ENCODE results near the gene BAX.

The BAX gene

DNA sequence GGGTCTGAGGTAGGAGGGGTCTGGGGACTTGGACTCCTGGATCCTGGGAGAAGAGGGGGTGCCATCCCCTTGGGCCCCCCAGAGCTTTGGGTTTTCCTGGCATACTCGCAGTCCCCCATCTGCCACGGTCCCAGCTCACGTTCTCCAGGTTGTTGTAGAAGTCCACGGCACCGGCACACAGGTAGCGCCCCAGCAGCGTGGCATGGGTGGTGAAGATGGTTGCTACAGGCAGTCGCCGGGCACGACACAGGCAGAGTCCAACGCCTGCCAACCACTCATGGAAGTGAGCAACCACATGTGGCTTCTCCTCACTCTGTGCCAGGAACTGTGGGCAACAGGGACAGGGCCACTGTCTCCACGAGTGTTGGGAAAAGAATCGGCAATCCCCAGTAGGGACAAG lies 31.0 kb downstream of the BAX start:
- no peak for DNase-seq (ENCODE audit: low read depth, low spot score)

DNA sequence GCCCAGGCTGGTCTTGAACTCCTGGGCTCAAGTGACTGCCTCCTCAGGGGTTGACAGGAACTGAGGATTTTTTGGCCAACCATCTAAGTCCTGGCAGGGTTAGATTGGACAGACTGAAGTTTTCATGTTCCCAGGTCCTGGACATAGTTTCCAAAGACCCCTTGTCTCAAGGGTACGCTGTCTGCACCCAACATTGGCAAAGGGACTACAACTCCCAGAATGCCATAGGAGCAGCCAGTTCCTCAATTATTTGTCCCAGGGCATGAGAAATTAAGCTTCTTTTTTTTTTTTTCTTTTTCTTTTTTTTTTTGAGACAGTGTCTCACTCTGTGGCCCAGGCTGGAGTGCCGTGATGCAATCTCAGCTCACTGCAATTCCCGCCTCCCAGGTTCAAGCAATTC lies 31.5 kb downstream of the BAX start:
- no peak for DNase-seq (ENCODE audit: low read depth, low spot score)

DNA sequence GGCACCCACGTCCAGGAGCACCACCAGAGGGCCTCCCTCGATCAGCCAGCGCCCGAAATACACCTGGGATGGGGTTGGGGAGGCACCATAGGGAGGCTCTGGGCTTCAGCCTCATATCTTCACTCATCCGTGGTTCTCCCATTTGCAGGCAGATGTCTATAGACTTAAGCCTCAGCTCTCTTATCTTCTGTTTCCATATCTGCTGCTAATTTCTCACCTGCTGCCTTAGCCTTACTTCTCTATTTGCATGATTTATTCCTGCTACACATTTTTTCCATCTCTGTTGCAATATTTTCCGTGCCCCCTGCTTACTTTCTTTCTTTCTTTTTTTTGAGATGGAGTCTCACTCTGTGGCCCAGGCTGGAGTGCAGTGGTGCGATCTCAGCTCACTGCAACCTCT lies 32.6 kb downstream of the BAX start:
- DNase-seq (ENCODE audit: low read depth, low spot score) = no peak

DNA sequence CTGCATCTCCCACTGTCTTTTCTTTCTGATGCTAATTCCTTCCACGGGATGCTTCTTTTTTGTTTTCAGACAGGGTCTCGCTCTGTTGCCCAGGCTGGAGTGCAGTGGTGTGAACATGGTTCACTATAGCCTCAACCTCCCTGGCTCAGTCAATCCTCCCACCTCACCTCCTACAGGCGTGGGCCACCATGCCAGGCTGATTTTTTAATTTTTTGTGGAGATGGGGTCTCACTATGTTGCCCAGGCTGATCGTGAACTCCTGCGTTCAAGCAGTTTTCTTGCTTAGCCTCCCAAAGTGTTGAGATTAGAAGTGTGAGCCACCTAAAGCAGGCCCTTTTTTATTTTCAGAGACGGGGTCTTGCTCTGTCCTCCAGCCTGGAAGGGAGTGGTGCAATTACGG lies 33.6 kb downstream of the BAX start:
- DNase-seq (ENCODE audit: low read depth, low spot score) = no peak

DNA sequence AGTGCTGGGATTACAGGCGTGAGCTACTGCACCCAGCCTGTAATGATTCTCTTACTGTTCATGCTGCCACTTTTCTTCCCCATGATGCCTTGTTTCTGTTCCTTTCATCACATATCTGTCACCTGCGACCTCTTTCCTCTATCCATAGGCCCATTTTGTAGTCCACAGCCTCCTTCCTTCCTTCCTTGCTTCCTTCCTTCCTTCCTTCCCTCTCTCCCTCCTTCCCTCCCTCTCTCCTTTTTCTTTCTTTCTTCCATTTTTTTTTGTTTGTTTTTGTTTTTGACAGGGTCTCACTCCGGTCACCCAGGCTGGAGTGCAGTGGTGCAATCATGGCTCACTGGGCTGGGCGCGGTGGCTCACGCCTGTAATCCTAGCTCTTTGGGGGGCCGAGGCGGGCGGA lies 34.2 kb downstream of the BAX start:
- no peak for DNase-seq (ENCODE audit: low read depth, low spot score)

DNA sequence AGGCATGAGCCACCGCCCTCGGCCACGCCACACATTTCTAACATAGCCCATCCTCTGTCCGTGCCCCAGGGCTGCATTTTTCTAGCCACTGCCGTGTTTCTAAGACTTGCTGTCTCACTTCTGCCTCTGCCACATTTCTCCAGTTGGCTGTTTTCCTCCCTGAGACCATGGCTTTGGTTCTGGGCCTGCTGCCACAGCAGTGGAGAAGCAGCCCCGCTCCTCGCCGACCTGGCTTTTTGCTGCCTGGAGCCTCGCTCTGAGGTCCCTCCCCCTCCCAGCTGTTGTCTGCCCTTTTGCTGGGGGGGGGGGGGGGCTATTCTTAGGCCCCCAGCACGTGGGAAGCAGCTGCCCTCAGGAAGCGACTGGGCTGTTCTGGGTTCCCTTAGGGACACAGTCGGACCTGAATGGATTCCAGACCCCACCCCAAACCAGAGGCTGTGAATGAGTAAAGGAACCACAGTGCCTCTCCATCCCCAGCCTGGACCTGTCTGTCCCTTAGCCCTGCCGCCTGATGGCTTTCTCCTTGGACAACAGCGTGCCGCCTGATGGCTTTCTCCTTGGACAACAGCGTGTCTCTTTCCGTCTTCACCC lies 35.1 kb downstream of the BAX start:
- no peak for DNase-seq (ENCODE audit: low read depth, low spot score)

DNA sequence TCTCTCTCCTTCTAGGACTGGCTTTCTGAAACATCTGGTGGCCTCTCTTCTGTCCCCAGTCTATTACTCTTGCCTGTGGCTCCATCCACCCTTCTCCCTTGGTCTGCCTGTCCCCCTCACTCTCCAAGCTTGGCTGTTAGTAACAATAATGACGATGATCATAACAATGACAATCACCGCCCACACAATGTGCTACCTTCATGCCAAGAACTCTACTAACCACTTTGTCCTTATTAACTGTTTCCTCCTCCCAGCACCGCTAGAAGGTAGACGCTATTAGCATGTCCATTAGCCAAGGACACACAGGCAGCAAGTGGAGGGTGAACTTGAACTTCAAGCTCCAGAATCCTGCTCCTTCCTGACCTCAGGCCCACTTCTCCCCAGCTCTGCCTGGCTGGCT lies 35.7 kb downstream of the BAX start:
- no peak for DNase-seq (ENCODE audit: low read depth, low spot score)

DNA sequence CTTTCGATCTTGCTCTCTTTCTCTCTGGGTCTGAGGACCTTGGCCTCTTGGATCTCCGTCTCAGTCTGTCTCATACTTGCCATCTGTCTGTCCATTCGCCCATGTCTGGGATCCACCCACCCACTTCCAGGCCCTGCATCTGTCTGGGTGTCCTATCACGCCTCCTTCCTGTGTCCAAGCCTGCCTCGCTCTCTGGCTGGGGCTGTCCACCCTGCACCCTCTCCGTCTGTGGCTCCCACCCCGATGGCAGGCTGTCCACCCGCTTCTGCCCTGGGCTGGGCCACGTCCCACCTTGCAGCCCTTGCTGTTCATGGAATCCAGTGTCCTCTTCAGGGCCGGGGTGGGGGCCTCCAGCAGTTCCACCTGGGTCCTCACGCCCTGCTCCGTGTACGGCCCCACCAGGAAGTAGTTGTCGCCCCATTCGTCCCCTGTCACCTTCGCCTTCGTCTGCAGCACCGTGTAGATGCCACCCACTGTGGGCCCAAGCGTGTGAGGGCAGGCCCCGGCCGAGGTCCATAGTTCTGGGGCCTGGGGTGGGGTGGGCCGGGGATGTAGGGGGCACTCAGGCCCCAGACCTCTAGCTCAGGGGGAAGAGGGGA lies 36.4 kb downstream of the BAX start:
- no peak for DNase-seq (ENCODE audit: low read depth, low spot score)

DNA sequence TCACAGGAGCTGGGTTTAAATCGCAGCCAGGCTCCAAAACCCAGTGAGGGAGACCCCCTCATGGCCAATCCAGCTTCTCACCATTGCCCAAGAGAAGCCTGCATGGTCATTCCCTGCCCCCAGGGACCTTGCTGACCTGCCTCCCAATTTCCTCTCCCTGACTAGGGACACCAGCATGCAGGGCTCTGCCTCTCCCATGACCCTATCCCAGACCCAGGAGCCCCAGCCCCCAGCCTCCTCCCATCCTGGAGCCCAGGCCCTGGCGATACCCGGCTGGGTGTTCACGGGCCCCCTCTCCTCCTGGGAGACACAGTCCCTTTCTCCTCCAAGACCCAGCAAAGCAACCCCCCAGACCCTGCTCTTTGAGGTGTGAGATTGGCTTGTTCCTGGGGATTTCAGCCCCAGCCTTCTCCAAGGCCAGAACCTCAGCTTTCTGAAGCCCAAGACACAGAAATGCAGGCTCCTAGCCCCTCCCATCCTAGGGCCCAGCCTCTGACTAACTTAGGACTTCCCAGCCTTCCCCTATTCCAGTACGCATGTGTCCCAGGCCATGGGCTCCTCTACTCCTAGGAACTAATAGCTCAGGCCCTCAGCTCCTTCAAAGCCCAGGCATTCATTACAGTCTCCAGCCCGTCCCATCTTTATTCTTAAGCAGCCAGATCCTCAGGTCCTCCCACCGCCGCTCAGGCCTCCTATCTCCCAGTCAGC lies 37.4 kb downstream of the BAX start:
- DNase-seq (ENCODE audit: low read depth, low spot score) = no peak

DNA sequence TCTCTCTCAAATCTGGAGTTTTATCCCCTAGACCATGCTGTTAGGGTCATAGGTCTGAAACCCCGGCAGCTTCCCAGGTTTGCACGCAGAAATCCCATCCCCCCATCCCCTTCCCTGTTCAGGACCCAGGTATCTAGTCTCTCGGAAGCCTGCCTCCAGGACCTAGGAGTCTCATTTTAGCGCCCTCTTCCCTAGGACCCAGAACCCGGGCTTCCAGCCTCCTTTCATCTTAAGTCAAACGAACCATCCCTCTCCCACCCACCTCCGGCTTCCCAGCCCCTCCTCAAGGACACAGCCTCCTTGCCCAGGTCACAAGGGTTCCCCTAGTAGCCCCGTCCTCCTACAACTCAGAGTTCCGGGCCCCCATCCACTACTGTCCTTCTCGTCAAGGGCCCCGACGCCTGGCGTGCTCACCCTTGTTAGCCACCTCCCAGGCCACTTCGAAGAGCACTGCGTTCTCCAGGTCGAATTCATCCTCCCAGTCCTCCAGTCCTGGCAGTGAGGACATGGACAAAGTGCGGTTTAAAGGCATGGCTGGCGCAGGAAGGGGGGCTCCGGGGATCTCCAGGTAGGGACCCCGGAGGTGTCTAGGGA lies 38.0 kb downstream of the BAX start:
- DNase-seq (ENCODE audit: low read depth, low spot score) = no peak

DNA sequence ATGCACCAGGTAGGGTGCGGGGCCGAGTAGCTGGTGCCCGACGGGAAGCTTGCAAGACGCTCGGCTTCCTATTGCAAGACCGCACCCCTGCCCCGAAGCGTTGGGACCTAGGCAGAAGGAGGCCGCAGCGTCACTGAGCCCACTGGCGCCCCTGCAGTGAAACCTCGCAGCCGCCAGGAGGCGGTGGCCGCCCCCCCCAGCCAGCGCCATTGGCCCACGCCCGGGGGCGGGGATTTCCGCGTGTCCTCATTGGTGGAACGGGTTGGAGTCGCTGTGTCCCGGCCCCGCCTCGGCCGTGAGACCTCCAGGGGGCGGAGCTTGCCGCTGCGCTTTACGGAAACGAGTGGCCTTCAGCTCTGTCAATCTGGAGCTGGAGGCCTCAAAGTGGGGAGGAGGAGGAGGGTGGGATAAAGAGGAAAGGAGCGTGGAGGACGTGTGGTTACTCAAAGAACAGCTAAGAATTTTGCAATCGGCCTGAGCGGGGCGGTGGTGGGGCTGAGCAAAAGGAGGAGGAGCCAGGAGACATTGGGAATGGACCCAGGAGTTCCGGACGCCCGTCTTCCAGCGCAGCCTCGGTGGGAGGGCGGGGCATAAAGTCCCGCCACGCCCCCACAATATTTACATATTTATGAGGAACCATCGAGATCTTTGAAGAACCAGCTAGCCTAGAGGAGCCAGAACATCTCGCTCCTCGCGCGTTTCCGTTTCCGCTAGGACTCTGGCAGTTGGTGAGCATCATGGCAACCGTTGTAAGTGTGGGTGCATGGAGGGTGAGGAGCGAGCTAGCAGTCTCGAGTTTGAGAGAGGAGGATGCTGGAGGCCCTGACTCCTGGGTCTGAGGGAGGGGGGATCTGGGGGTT lies 38.7 kb downstream of the BAX start, which contains the start of the genes GYS1 and RUVBL2:
TSS of gene GYS1 (minus strand) at position 135 of the 860 bp plus-strand sequence. CDS start 197 bp downstream, outside the sequence.
TSS of gene RUVBL2 (plus strand) at position 713 of the 860 bp plus-strand sequence. CDS start at position 738, 25 bp downstream.
- DNase-seq (ENCODE audit: low read depth, low spot score) = peak; percentile 99

DNA sequence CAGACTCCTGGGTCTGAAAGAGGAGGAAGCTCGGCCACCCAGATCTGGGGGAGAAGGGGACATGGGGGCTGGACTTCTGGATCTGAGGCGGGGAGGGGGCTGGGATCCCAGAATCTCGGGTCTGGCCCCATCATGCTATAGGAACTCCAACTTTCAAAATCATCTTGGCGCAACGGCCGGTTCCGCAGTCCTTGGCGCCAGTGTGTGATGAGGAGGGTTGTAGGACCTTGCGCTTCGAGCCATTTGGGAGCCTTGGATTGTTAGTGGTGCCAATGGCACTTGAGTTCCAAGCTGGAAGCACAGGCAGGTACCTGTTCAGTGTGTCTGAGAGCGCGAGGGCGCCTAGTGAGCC lies 39.3 kb downstream of the BAX start:
- DNase-seq (ENCODE audit: low read depth, low spot score) = no peak

DNA sequence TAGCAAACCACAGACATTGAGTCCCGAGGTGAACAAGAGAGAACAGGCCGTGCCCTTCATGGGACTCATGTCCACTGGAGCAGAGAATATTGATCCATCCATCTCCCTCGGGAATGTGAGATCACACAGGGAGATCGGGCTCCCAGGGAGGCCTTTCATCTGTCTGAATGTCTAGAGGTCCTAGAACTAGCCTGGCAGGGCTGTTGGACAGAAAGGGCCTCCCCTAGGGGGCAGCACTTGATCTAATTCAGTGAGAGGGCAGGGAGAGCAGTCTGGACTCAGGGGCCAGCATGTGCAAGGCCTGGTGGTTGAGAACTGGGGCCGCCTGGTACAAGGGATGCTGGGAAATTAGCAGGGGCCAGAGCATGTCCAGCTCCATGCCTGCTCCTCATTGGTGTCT lies 43.3 kb downstream of the BAX start:
- DNase-seq (ENCODE audit: low read depth, low spot score) = no peak

DNA sequence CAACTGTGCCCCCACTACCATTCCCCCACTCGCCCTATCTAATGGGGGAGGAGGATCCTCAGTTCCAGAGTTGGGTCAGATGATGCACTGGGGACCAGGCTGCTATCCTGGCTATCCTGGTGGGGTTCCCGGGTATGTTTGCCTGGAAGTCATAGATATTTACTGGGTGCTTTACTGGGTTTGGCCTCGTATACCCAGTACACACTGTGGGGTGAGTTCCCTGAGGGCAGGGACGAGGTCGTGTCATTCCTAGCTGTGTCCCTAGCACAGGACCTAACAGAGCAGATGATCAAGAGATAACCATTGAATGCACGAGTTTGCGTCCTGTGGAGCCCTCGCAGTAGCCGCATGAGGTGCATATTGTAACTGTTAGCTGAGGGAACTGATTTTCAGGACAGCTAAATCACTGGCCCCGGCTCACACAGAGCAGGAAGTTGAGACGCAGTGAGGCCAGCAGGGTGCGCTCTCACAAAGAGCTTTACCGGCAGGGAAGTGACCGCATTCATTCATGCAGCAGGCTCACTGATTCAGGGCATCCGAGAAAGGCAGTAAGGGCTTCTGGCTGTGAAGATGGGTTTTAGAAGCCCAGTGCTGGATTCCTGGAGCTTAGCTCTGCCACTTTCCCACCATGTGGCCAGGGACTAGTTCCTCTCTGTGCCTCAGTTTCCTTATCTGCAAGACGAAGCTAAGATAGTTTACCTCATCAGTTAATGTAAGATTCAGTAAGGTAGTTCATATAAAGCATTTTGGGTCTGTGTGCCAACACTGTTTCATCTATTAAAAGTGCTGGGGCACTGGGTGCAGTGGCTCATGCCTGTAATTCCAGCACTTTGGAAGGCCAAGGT lies 45.0 kb downstream of the BAX start:
- peak; percentile 57 for DNase-seq (ENCODE audit: low read depth, low spot score)

DNA sequence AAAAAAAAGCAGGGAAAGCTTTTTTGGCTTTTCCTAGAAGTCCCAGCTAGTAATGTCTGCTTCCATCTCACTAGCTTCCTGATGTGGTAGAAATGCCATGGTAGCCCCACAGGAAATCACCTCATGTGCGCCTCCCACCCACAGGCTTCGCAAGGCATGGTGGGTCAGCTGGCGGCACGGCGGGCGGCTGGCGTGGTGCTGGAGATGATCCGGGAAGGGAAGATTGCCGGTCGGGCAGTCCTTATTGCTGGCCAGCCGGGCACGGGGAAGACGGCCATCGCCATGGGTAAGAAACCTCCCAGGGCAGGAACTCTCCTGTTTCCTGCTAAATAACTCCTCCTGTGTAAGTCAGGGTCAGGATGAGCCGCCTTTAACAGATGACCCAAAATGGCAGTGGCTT lies 49.5 kb downstream of the BAX start:
- DNase-seq (ENCODE audit: low read depth, low spot score) = no peak

DNA sequence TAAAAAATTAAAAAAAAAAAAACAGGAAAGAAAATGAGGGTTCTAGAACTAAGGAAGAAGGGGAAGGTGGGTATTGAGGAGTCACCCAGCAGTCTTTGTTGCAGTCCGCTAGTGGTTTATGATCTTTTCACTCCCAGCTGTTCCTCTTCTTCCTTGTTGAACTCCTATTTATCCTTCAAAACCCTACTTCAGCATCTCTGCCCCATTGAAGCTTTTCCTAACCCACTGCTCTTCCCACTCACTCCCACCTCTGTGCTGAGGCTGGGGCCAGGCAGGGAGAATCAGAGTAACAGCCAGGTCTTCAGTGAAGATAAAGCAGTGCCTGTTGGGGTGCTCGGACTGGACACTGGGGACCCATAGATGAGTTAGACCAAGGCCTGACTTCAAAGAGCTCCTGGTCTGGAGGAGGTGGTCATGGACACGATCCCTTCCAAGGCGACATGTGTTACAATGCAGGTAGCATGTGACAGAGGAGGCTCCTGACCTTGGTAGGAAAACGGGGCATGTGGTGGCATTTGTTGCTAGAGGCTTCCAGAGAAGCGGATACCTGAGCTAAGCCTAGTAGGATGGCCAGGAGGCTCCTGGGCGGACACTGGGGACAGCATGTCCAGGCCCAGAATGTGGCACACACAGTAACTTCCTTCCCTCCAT lies 50.4 kb downstream of the BAX start:
- no peak for DNase-seq (ENCODE audit: low read depth, low spot score)

DNA sequence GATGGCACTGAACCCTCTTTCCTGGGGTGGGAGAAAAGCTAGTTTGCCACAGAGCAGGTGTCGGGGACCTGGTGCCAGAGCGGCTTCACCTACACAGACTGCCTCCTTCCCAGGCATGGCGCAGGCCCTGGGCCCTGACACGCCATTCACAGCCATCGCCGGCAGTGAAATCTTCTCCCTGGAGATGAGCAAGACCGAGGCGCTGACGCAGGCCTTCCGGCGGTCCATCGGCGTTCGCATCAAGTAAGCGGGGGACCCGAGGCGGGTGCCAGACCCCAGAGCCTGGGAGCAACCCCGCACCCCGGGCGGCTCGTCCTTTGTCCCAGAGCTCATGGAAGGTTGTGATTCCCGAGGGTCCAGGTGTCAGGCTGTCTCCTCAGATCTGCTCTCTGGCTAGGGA lies 52.2 kb downstream of the BAX start:
- DNase-seq (ENCODE audit: low read depth, low spot score) = no peak

DNA sequence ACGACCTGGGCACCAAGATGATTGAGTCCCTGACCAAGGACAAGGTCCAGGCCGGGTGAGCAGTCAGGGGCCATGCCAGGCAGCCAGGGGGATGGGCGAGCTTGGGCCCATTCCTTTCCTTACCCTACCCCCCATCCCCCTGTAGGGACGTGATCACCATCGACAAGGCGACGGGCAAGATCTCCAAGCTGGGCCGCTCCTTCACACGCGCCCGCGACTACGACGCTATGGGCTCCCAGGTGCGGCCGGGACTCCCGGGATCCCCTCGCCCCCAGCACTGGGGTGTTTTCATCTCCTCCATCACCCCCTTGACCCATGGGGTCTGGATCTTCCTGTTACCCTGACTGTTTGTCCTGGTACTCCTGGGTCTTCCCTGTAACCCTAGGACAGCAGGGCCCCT lies 55.2 kb downstream of the BAX start:
- DNase-seq (ENCODE audit: low read depth, low spot score) = no peak

DNA sequence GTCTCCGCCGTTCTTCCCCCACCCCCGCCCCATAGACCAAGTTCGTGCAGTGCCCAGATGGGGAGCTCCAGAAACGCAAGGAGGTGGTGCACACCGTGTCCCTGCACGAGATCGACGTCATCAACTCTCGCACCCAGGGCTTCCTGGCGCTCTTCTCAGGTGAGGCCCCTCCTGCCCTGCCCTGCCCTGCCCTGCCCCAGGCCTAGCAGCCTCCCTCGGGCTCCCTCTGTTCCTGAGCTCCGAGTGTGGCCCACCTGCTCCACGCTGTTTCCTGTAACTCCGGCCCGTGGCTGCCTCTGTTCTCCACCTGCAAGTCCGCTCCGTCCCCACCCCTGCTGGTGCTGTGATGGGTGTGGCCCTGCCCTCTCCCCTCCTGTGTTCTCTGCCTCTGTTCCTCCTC lies 55.8 kb downstream of the BAX start:
- no peak for DNase-seq (ENCODE audit: low read depth, low spot score)

DNA sequence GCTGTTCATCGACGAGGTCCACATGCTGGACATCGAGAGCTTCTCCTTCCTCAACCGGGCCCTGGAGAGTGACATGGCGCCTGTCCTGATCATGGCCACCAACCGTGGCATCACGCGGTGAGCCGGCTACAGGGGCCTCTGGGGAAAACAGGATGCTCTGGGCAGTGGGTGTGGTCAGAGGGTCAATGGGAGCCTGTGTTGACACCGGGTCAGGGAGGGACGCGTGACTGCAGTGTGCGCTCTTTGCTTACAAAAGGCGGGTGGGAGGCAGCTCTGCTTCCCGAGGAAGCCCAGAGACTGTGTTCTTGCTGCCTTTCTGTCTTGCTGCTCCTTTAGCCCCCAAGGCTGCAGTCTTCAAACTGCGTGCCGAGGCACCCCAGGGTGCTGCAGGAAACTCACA lies 56.5 kb downstream of the BAX start:
- DNase-seq (ENCODE audit: low read depth, low spot score) = no peak
